Loucy (cell line): ENCODE results near the gene CC2D1B.

ENCODE experiments used
- CTCF ChIP-seq: fragments of 200-600 bp; sonication (generic); conservative IDR thresholded peaks from 2 replicates; pipeline ENCODE4 v1.5.1; 2014; ENCODE audit warnings: mild to moderate bottlenecking, antibody characterized with exemption, low read length
- EZH2phosphoT487 ChIP-seq: fragments of 200-600 bp; IDR thresholded peaks from 2 replicates; pipeline ENCODE4 v1.6.1; 2018; ENCODE audit warnings: antibody characterized with exemption, mild to moderate bottlenecking, moderate library complexity, borderline replicate concordance

GRCh38 chr1:52413410-52413989, 47.5 kb upstream of the CC2D1B start:
- TF ChIP-seq EZH2phosphoT487 (no peak), CTCF (no peak)
